ENCODE results near the gene CRTC2. TPM values are rescaled to one million over a fixed set of nuclear protein-coding genes. Genes with fewer than 3 reads are reported as not detected.

The CRTC2 gene
- total RNA-seq, 1 experiment from 2014 or later: 45.7 TPM

DNA sequence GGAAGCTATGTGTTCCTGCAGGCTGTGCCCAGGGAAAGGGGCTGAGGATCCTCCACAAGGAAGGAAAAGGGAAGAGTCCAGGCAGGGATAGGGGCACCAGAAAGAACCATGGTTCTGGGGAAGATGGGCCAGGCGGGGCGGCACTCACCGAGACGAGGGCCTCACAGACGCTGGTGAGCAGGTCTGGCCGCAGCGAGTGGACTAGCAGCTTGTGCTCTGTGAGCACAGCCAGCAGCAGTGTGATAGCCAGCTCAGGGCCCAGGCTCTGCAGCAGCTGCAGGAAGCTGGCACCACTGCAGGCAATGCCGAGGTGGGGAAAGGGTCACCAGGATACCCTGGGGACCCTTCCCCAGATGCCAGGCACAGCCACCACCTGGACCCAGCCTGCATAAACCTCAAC lies 17.7 kb downstream of the CRTC2 start:
- Histone ChIP-seq H2BK5ac (ENCODE audit: insufficient read length, low read length) (no peak overlapping the region), H4K8ac (replicated peaks; ENCODE audit: insufficient read length, low read depth, low read length) (no peak overlapping the region), H3K4me1 (ENCODE audit: insufficient read depth, low read length) (no peaks in the 10 kb centered on the region; the same call in 1 of the 2 replicates), H2BK20ac (ENCODE audit: low read depth, low read length, poor library complexity, severe bottlenecking) (no peak overlapping the region), H3K4me2 (ENCODE audit: insufficient read depth, insufficient read length, low read length) (no peak overlapping the region), H3K79me2 (ENCODE audit: insufficient read depth, low read length) (no peaks in the 10 kb centered on the region), H2BK120ac (ENCODE audit: low read depth, low read length, poor library complexity, severe bottlenecking) (no peak overlapping the region), H2BK15ac (ENCODE audit: low read depth, low read length) (no peak overlapping the region), H3K23ac (ENCODE audit: insufficient read length, low read depth, low read length) (no peak overlapping the region), H2AK5ac (ENCODE audit: insufficient read length, low read length) (no peak overlapping the region), H3K9me3 (ENCODE audit: control insufficient read depth, low read depth, low read length) (no peaks in the 10 kb centered on the region), H3K27me3 (ENCODE audit: insufficient read depth, low read length) (no peaks in the 10 kb centered on the region), H3K27ac (ENCODE audit: insufficient read length, low read depth, low read length) (no peak overlapping the region), H3K79me1 (ENCODE audit: insufficient read depth, low read depth, low read length, poor library complexity, severe bottlenecking) (peaks cover 3% of the 10 kb centered on the region), H2BK12ac (ENCODE audit: insufficient read length, low read depth, low read length) (no peak overlapping the region), H3K18ac (ENCODE audit: insufficient read length, low read depth, low read length) (no peak overlapping the region), H3K23me2 (ENCODE audit: insufficient read length, low read depth, low read length, poor library complexity, severe bottlenecking) (peaks cover 5% of the 10 kb centered on the region), H2AFZ (ENCODE audit: low read length) (no peak overlapping the region), H3K14ac (ENCODE audit: insufficient read depth, low read length) (no peak overlapping the region), H3K9ac (ENCODE audit: extremely low read depth, insufficient read length, low read length) (no peak overlapping the region), H3T11ph (ENCODE audit: low read length) (no peak overlapping the region), H4K20me1 (ENCODE audit: control insufficient read depth, insufficient read depth, insufficient read length) (peaks cover 3% of the 10 kb centered on the region), H3K56ac (ENCODE audit: insufficient read length, low read depth, low read length) (no peak overlapping the region), H4K91ac (ENCODE audit: insufficient read length, low read depth, low read length) (no peak overlapping the region), H4K5ac (ENCODE audit: insufficient read length, low read depth, low read length) (no peak overlapping the region), H3K4ac (ENCODE audit: low read depth, low read length) (no peak overlapping the region)
- peaks cover 29 to 62% (median 60%) of the 10 kb centered on the region in 3 experiments for H3K36me3 Mint-ChIP-seq (ENCODE audit: insufficient read depth in 1 of 3, low read depth in 3 of 3)
- WGBS (ENCODE audit: extremely low coverage, insufficient read length, low lambda C conversion rate): no CpG with 5 or more reads among the region's 8 CpGs
- TF ChIP-seq, protein P1, sequence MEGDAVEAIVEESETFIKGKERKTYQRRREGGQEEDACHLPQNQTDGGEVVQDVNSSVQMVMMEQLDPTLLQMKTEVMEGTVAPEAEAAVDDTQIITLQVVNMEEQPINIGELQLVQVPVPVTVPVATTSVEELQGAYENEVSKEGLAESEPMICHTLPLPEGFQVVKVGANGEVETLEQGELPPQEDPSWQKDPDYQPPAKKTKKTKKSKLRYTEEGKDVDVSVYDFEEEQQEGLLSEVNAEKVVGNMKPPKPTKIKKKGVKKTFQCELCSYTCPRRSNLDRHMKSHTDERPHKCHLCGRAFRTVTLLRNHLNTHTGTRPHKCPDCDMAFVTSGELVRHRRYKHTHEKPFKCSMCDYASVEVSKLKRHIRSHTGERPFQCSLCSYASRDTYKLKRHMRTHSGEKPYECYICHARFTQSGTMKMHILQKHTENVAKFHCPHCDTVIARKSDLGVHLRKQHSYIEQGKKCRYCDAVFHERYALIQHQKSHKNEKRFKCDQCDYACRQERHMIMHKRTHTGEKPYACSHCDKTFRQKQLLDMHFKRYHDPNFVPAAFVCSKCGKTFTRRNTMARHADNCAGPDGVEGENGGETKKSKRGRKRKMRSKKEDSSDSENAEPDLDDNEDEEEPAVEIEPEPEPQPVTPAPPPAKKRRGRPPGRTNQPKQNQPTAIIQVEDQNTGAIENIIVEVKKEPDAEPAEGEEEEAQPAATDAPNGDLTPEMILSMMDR (conservative IDR thresholded peaks at IDR 0.05): no peak
- H3K4me1 Mint-ChIP-seq: peaks cover 4 to 9% of the 10 kb centered on the region in 2 experiments
- no peak overlapping the region for H3K27ac Mint-ChIP-seq
- H3K27me3 Mint-ChIP-seq (ENCODE audit: low read depth): no peaks in the 10 kb centered on the region
- H3K4me3 Mint-ChIP-seq: no peak overlapping the region
- no peaks in the 10 kb centered on the region for H3K9me3 Mint-ChIP-seq
- DNase-seq: no peak
